WTC11 (cell line): ENCODE measurements around the gene CCDC60. TPM values are rescaled to one million over a fixed set of nuclear protein-coding genes. Genes with fewer than 3 reads are reported as not detected.

ENCODE experiments used
- ATAC-seq: fragments of 200-7000 bp; cut with Tn5 transposase; 2 replicates; pipeline ENCODE4 v1.10.0; 2021; ENCODE audit warnings: mild to moderate bottlenecking, moderate library complexity
- CTCF ChIA-PET: fragments of 300-600 bp; sonication (Branson Sonifier 250); formaldehyde crosslinking; loops from one replicate; lab custom pipeline; 2021; ENCODE audit warnings: antibody characterized with exemption; lab: Charles Lee
- POLR2A ChIA-PET: fragments of 350-600 bp; sonication (Branson Sonifier 250); formaldehyde crosslinking; loops from one replicate; lab custom pipeline; 2021; ENCODE audit warnings: antibody characterized with exemption; lab: Charles Lee
- DNase-seq: peaks from one replicate; pipeline ENCODE4 v3.0.0; 2021; ENCODE audit warnings: low spot score
- H3K27ac Mint-ChIP-seq: 2 replicates; pipeline ENCODE4 v1.8.0; 2021; ENCODE audit warnings: mixed read lengths
- H3K27me3 Mint-ChIP-seq: 2 replicates; pipeline ENCODE4 v1.8.0; 2021; ENCODE audit warnings: low read depth, mild to moderate bottlenecking, moderate library complexity, mixed read lengths
- H3K36me3 Mint-ChIP-seq: 2 replicates; pipeline ENCODE4 v1.8.0; 2021; ENCODE audit warnings: mixed read lengths
- H3K4me1 Mint-ChIP-seq: 2 replicates; pipeline ENCODE4 v1.8.0; 2022; ENCODE audit warnings: mixed read lengths
- H3K4me3 Mint-ChIP-seq: 2 replicates; pipeline ENCODE4 v1.8.0; 2021; ENCODE audit warnings: mild to moderate bottlenecking, moderate library complexity, mixed read lengths
- H3K9me3 Mint-ChIP-seq: 2 replicates; pipeline ENCODE4 v1.8.0; 2021; ENCODE audit warnings: mixed read lengths
- ATF6 ChIP-seq: sonication (generic); formaldehyde crosslinking; IDR thresholded peaks from 2 replicates; pipeline ENCODE4 v1.8.1; 2023; ENCODE audit warnings: mild to moderate bottlenecking, missing genetic modification reagents
- CREB1 ChIP-seq: sonication (generic); formaldehyde crosslinking; IDR thresholded peaks from 2 replicates; pipeline ENCODE4 v1.8.0; 2023; ENCODE audit warnings: mild to moderate bottlenecking, missing genetic modification reagents
- CREM ChIP-seq: sonication (generic); formaldehyde crosslinking; IDR thresholded peaks from 2 replicates; pipeline ENCODE4 v1.8.1; 2022; ENCODE audit warnings: mild to moderate bottlenecking, missing genetic modification reagents, moderate library complexity
- E2F4 ChIP-seq: sonication (generic); formaldehyde crosslinking; IDR thresholded peaks from 2 replicates; pipeline ENCODE4 v1.8.1; 2022; ENCODE audit warnings: low read depth, mild to moderate bottlenecking, moderate library complexity, missing genetic modification reagents, borderline replicate concordance
- ESRRA ChIP-seq: sonication (generic); formaldehyde crosslinking; IDR thresholded peaks from 2 replicates; pipeline ENCODE4 v1.8.1; 2022; ENCODE audit warnings: mild to moderate bottlenecking, missing genetic modification reagents, borderline replicate concordance
- FOXP1 ChIP-seq: sonication (generic); formaldehyde crosslinking; IDR thresholded peaks from 2 replicates; pipeline ENCODE4 v1.8.0; 2022; ENCODE audit warnings: missing genetic modification reagents, mild to moderate bottlenecking, moderate library complexity, borderline replicate concordance
- FOXP4 ChIP-seq: sonication (generic); formaldehyde crosslinking; IDR thresholded peaks from 2 replicates; pipeline ENCODE4 v1.8.0; 2022; ENCODE audit warnings: mild to moderate bottlenecking, missing genetic modification reagents
- HMGXB4 ChIP-seq: sonication (generic); formaldehyde crosslinking; IDR thresholded peaks from 2 replicates; pipeline ENCODE4 v1.8.1; 2023; ENCODE audit warnings: mild to moderate bottlenecking, moderate library complexity, missing genetic modification reagents
- IRF2 ChIP-seq: sonication (generic); formaldehyde crosslinking; IDR thresholded peaks from 2 replicates; pipeline ENCODE4 v1.8.0; 2022; ENCODE audit warnings: low read depth, missing genetic modification reagents, borderline replicate concordance
- MAX ChIP-seq: sonication (generic); formaldehyde crosslinking; IDR thresholded peaks from 2 replicates; pipeline ENCODE4 v1.8.0; 2022; ENCODE audit warnings: mild to moderate bottlenecking, missing genetic modification reagents
- MXD4 ChIP-seq: fragments of 250-450 bp; sonication (Bioruptor Pico); IDR thresholded peaks from 2 replicates; pipeline ENCODE4 v1.8.0; 2021; ENCODE audit warnings: mild to moderate bottlenecking, moderate library complexity, borderline replicate concordance
- NFYB ChIP-seq: sonication (generic); formaldehyde crosslinking; conservative IDR thresholded peaks from 2 replicates; pipeline ENCODE4 v1.8.0; 2022; ENCODE audit warnings: low read depth, missing genetic modification reagents
- NR2C2 ChIP-seq: sonication (generic); formaldehyde crosslinking; IDR thresholded peaks from 2 replicates; pipeline ENCODE4 v1.8.0; 2022; ENCODE audit warnings: mild to moderate bottlenecking, missing genetic modification reagents
- PRDM15 ChIP-seq: sonication (generic); formaldehyde crosslinking; IDR thresholded peaks from 2 replicates; pipeline ENCODE4 v1.8.0; 2022; ENCODE audit warnings: missing genetic modification reagents
- PREB ChIP-seq: sonication (generic); formaldehyde crosslinking; IDR thresholded peaks from 2 replicates; pipeline ENCODE4 v1.8.1; 2022; ENCODE audit warnings: mild to moderate bottlenecking, missing genetic modification reagents, moderate library complexity, borderline replicate concordance
- PRRX2 ChIP-seq: fragments of 250-450 bp; sonication (Bioruptor Pico); IDR thresholded peaks from 2 replicates; pipeline ENCODE4 v1.8.0; 2021; ENCODE audit warnings: mild to moderate bottlenecking
- RORB ChIP-seq: fragments of 250-450 bp; sonication (Bioruptor Pico); IDR thresholded peaks from 2 replicates; pipeline ENCODE4 v1.9.0; 2021; ENCODE audit warnings: mild to moderate bottlenecking
- ZSCAN18 ChIP-seq: fragments of 250-450 bp; sonication (Bioruptor Pico); IDR thresholded peaks from 2 replicates; pipeline ENCODE4 v2.1.2; 2022; ENCODE audit warnings: mild to moderate bottlenecking, moderate library complexity
- total RNA-seq: library from RNA; stranded (reverse); gene quantifications from 3 replicates; pipeline ENCODE4 v1.2.3, GENCODE V29; 2021

Gene CCDC60
- total RNA-seq, 1 experiment from 2014 or later: 1.1 TPM

- TF ChIP-seq ATF6 (CRISPR knock-in tag) (no peak), HMGXB4 (no peak), PRRX2 (no peak), PRDM15 (no peak), ZSCAN18 (no peak), MXD4 (CRISPR knock-in tag) (no peak), CREB1 (CRISPR knock-in tag) (no peak), RORB (CRISPR knock-in tag) (no peak), ESRRA (CRISPR knock-in tag) (no peak), PREB (CRISPR knock-in tag) (no peak), NR2C2 (no peak)
These were observed 152.1 kb downstream of the CCDC60 start (continued) for GRCh38 chr12:119486599-119487154.

GRCh38 chr12:119491814-119492213, 157.3 kb downstream of the CCDC60 start:
- CTCF ChIA-PET: interaction anchor here (1.0 to 2.4 kb wide), 2 partner anchors 48 to 151 kb away, joined by 3 to 8 read pairs; no protein-coding TSS in a partner anchor
- Mint-ChIP-seq H3K27me3 (no peaks in the 10 kb centered on the region; the same call in none of the 2 replicates), H3K9me3 (peaks cover 10% of the 10 kb centered on the region), H3K4me1 (peaks cover 19% of the 10 kb centered on the region), H3K4me3 (no peak overlapping the region), H3K27ac (no peak overlapping the region), H3K36me3 (no peaks in the 10 kb centered on the region)
- DNase-seq (no peak), ATAC-seq (no peak)
- POLR2A ChIA-PET: no interaction called here
- no peak for TF ChIP-seq MAX (CRISPR knock-in tag)
- TF ChIP-seq E2F4 (CRISPR knock-in tag): no peak
- TF ChIP-seq ATF6 (CRISPR knock-in tag): no peak
- TF ChIP-seq FOXP1 (CRISPR knock-in tag): no peak
- TF ChIP-seq FOXP4 (CRISPR knock-in tag): no peak
- TF ChIP-seq CREM: no peak
- no peak for TF ChIP-seq IRF2 (CRISPR knock-in tag)
- no peak for TF ChIP-seq NFYB
- TF ChIP-seq ZSCAN18: no peak
